ENCODE results near the gene FCF1.

Gene FCF1

DNA sequence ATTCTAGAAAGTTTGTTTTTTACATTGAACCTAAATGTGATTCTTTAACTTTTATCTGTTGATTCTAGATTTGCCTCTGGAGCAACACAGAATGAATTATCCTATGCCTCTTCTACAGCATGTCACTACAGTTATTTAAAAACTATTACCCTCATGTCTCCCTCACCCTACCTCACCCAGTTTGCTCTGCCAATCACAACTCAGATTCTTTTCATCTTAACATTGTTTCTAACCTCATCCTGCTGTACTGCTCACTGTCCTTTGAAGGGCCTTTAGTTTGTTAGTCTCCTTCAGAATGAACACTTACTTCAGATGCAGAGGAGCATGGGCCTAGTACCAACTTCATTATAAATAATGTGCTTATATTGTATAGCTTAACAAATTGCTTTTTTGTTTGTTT, 71.7 kb downstream of the FCF1 start:
- no peak for DNase-seq

DNA sequence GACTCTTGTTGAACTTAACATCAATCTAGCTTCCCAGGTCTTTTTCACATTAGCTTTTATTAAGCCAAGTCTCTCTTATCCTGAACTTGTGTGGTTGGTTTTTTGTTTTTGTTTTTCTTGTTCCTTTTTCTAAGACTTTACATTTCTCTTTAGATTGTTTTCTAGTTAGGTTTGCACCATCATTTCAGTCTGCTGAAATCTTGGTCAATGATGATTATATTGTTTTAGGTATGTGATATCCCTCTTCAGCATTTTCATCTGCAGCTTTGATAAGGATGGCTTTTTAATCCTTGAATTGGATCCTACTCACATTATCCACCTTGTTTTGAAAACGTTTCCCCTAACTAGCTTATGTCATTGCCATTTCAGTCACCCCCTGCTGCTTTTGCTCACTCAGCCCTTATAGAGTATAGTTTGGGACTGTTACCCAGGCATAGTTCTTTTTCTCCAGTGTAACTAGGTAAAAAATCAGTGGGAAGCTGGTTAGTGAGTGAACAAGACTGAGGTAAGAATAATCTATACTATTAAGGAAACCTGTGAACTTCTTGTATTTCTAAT, 72.2 kb downstream of the FCF1 start:
- no peak for DNase-seq

DNA sequence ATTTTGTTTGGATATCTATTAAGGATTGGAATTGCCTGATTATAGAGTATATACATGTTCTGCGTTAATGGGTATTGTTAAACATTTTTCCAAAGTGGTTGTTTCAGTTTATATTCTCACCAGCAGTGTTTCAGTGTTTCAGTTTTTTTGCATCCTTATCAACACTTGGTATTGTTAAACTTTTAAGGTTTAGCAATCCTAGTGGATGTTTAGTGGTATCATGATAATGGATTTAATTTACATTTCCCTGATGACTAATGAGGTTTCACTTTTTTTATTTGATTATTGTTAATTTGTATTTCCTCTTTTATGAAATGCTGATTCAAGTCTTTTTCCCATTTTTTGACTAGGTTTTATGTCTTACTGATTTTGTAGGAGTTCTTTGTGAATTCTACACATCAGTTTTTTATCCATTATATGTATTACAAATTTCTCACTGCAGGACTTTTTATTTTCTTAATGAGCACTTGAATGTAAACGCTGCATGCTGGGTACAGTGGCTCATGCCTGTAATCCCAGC, 73.9 kb downstream of the FCF1 start:
- DNase-seq = no peak
